Liver (tissue), 9 donors: Measurements from ENCODE around the gene TRDMT1. TPM values are rescaled to one million over a fixed set of nuclear protein-coding genes. Genes with fewer than 3 reads are reported as not detected.

Source experiments
- DNase-seq: peaks from one replicate; pipeline ENCODE4 v3.0.0-alpha.2; 2017; ENCODE audit warnings: low spot score
- H3K27ac ChIP-seq, 2 donors: one replicate each; pipeline ENCODE4 v1.7.0; 2013; ENCODE audit warnings: inconsistent platforms in 2 of 2, low read length in 2 of 2, control low read depth in 1 of 2, low read depth in 1 of 2, mild to moderate bottlenecking in 1 of 2
- H3K27me3 ChIP-seq, 4 donors: one replicate each; pipeline versions ENCODE4 v1.6.1 to v1.7.0; 2013; ENCODE audit warnings: low read length in 3 of 4, inconsistent platforms in 1 of 4, mild to moderate bottlenecking in 1 of 4, moderate library complexity in 1 of 4; ENCODE audit not compliant: control insufficient read depth in 4 of 4, insufficient read depth in 4 of 4
- H3K36me3 ChIP-seq, 4 donors: one replicate each; pipeline versions ENCODE4 v1.6.1 to v1.7.0; 2013; ENCODE audit warnings: low read length in 3 of 4, mild to moderate bottlenecking in 3 of 4, low read depth in 1 of 4, moderate library complexity in 1 of 4; ENCODE audit not compliant: control insufficient read depth in 4 of 4, insufficient read depth in 3 of 4
- H3K4me1 ChIP-seq, 4 donors: one replicate each; pipeline versions ENCODE4 v1.6.1 to v1.7.0; 2013; ENCODE audit warnings: low read length in 3 of 4, mild to moderate bottlenecking in 3 of 4, moderate library complexity in 1 of 4; ENCODE audit not compliant: control insufficient read depth in 4 of 4, insufficient read depth in 4 of 4
- H3K4me3 ChIP-seq, 3 donors: one replicate each; pipeline versions ENCODE4 v1.6.1 to v1.7.0; 2013; ENCODE audit warnings: low read length in 3 of 3, control low read depth in 1 of 3, low read depth in 1 of 3, mild to moderate bottlenecking in 1 of 3
- H3K9ac ChIP-seq, 2 donors: one replicate each; pipeline ENCODE4 v1.7.0; 2013; ENCODE audit warnings: low read length in 2 of 2, mild to moderate bottlenecking in 2 of 2, moderate library complexity in 2 of 2, control low read depth in 1 of 2, low read depth in 1 of 2
- H3K9me3 ChIP-seq, 4 donors: one replicate each; pipeline versions ENCODE4 v1.6.1 to v1.7.0; 2013; ENCODE audit warnings: low read length in 3 of 4; ENCODE audit not compliant: control insufficient read depth in 4 of 4
- ATF3 ChIP-seq: IDR thresholded peaks from 2 replicates; pipeline ENCODE4 v1.6.1; 2016; ENCODE audit warnings: antibody characterized with exemption
- CTCF ChIP-seq: fragments of 150-350 bp; IDR thresholded peaks from 2 replicates; pipeline ENCODE4 v1.5.1; 2017; ENCODE audit warnings: improper control_type of control experiment, low read depth, low read length; ENCODE audit not compliant: missing input control
- EGR1 ChIP-seq, 2 donors: IDR thresholded peaks; 2 replicates each; pipeline ENCODE4 v1.6.1; 2016 to 2018; ENCODE audit warnings: antibody characterized with exemption in 2 of 2, low read depth in 2 of 2
- FOXA1 ChIP-seq: IDR thresholded peaks from 2 replicates; pipeline ENCODE4 v1.6.1; 2016; ENCODE audit warnings: antibody characterized with exemption
- FOXA2 ChIP-seq: IDR thresholded peaks from 2 replicates; pipeline ENCODE4 v1.6.1; 2016; ENCODE audit warnings: antibody characterized with exemption
- GABPA ChIP-seq, 2 donors: IDR thresholded peaks in 1 of 2; conservative IDR thresholded peaks in 1 of 2; 2 replicates each; pipeline ENCODE4 v1.6.1; 2016; ENCODE audit warnings: antibody characterized with exemption in 2 of 2, mild to moderate bottlenecking in 1 of 2, moderate library complexity in 1 of 2
- HNF4A ChIP-seq, 2 donors: conservative IDR thresholded peaks; 2 replicates each; pipeline ENCODE4 v1.6.1; 2016; ENCODE audit warnings: antibody characterized with exemption in 2 of 2, mild to moderate bottlenecking in 2 of 2
- HNF4G ChIP-seq: IDR thresholded peaks from 2 replicates; pipeline ENCODE4 v1.6.1; 2016; ENCODE audit warnings: antibody characterized with exemption
- JUND ChIP-seq, 2 donors: IDR thresholded peaks; 2 replicates each; pipeline ENCODE4 v1.6.1; 2016; ENCODE audit warnings: antibody characterized with exemption in 2 of 2
- NR2F2 ChIP-seq: IDR thresholded peaks from 2 replicates; pipeline ENCODE4 v1.6.1; 2016; ENCODE audit warnings: antibody characterized with exemption
- RAD21 ChIP-seq, 2 donors: IDR thresholded peaks; 2 replicates each; pipeline ENCODE4 v1.6.1; 2016; ENCODE audit warnings: antibody characterized with exemption in 2 of 2, mild to moderate bottlenecking in 2 of 2
- REST ChIP-seq: IDR thresholded peaks from 2 replicates; pipeline ENCODE4 v1.6.1; 2016; ENCODE audit warnings: antibody characterized with exemption, mild to moderate bottlenecking
- SP1 ChIP-seq: IDR thresholded peaks from 2 replicates; pipeline ENCODE4 v1.6.1; 2018; ENCODE audit warnings: antibody characterized with exemption, mild to moderate bottlenecking
- TAF1 ChIP-seq: conservative IDR thresholded peaks from 2 replicates; pipeline ENCODE4 v1.6.1; 2016; ENCODE audit warnings: antibody characterized with exemption, mild to moderate bottlenecking
- YY1 ChIP-seq: IDR thresholded peaks from 2 replicates; pipeline ENCODE4 v1.6.1; 2016; ENCODE audit warnings: antibody characterized with exemption, mild to moderate bottlenecking
- whole genome bisulfite sequencing: extraction: QIAGEN DNeasy Blood & Tissue Kit; methylation state at CpG from one replicate; pipeline ENCODE4 v1.1.7; 2013; 5-methylcytosine and 5-hydroxymethylcytosine counted together
- polyA plus RNA-seq, 2 donors: library from polyadenylated mRNA; stranded (reverse) in 1 of 2; unstranded in 1 of 2; fragments of 200-250 nt in 1 of 2; fragments of >200 nt in 1 of 2; fragmentation: Nextera tagmentation in 1 of 2; extraction: Ambion mirVana in 1 of 2; gene quantifications; one replicate each; pipeline versions ENCODE4 v1.2.1 to v1.2.3, GENCODE V29; 2013 to 2015
- total RNA-seq, 2 donors: library from RNA; depleted of rRNA; stranded (reverse); fragments of >200 nt; gene quantifications; one replicate each; pipeline ENCODE4 v1.2.3, GENCODE V29; 2014
- donor health status: healthy.
- donor health status: healthy.
- donor health status: healthy.
- donor health status: healthy.
- donor health status: healthy.

TRDMT1 gene
- total and polyA plus RNA-seq, 4 donors, result 0.38 to 2.4 (median 1.1) TPM

GRCh38 chr10:17214526-17214925, 13.1 kb upstream of the TRDMT1 start:
- TF ChIP-seq NR2F2 (no peak), HNF4G (no peak), YY1 (no peak), ATF3 (no peak), HNF4A (conservative IDR thresholded peaks at IDR 0.05) (no peak), RAD21 (IDR thresholded peaks at IDR 0.05) (no peak)
- Histone ChIP-seq H3K27ac (no peak overlapping the region), H3K4me1 (no peaks in the 10 kb centered on the region)

GRCh38 chr10:17213646-17214349, 12.3 kb upstream of the TRDMT1 start:
- no peak for DNase-seq
- no peaks in the 10 kb centered on the region for H3K4me1 ChIP-seq
- no peak overlapping the region for H3K27ac ChIP-seq
- no peaks in the 10 kb centered on the region for H3K27me3 ChIP-seq
- H3K9me3 ChIP-seq, result no peaks in the 10 kb centered on the region
- no peaks in the 10 kb centered on the region for H3K36me3 ChIP-seq
- no peak overlapping the region for H3K9ac ChIP-seq
- H3K4me3 ChIP-seq, result no peak overlapping the region
- no peak for TF ChIP-seq TAF1
- no peak for TF ChIP-seq FOXA2
- TF ChIP-seq GABPA (IDR thresholded peaks at IDR 0.05 in 1 of 2, conservative IDR thresholded peaks at IDR 0.05 in 1 of 2), result no peak
- TF ChIP-seq YY1, result no peak
- no peak for TF ChIP-seq SP1
- TF ChIP-seq JUND (IDR thresholded peaks at IDR 0.05), result no peak
- TF ChIP-seq REST, result no peak
- TF ChIP-seq ATF3, result no peak
- TF ChIP-seq CTCF, result no peak
- TF ChIP-seq NR2F2, result no peak
- no peak for TF ChIP-seq FOXA1
- TF ChIP-seq RAD21 (IDR thresholded peaks at IDR 0.05), result no peak
- no peak for TF ChIP-seq EGR1 (IDR thresholded peaks at IDR 0.05; ENCODE audit: low read depth in 2 of 2)
- 84% methylated on average over 2 of the region's 2 CpGs for WGBS

More at GRCh38 chr10:17214526-17214925, 13.1 kb upstream of the TRDMT1 start:
- 88% methylated on average over 2 of the region's 2 CpGs for WGBS
- Histone ChIP-seq H3K4me3 (no peak overlapping the region), H3K36me3 (no peaks in the 10 kb centered on the region), H3K9ac (no peak overlapping the region), H3K9me3 (no peaks in the 10 kb centered on the region), H3K27me3 (no peaks in the 10 kb centered on the region)
- no peak for DNase-seq
